Activated T-helper 2 cell treated with anti-CD3 and anti-CD28 coated beads, Interferon-gamma antibody, Interleukin-2, Interleukin-4, amounts not matched to agents 10 μg/mL and 5 μg/mL and 100 μg/mL, durations not matched to agents 14 hours and 24 hours and 36 hours (primary cell): Measurements from ENCODE around the gene PTPRD. TPM values are rescaled to one million over a fixed set of nuclear protein-coding genes. Genes with fewer than 3 reads are reported as not detected.
"Not testable (repeated sequence)": the region's sequence is repeated elsewhere in the genome, so short reads cannot be mapped to it uniquely, and the experiment has no call there.

Experiments used
- DNase-seq: peaks from one replicate; pipeline ENCODE4 v3.0.0; 2021; ENCODE audit warnings: low spot score
- H3K27ac Mint-ChIP-seq: one replicate; pipeline ENCODE4 v1.8.0; 2021; ENCODE audit warnings: mixed read lengths
- H3K27me3 Mint-ChIP-seq: one replicate; pipeline ENCODE4 v1.8.0; 2021; ENCODE audit warnings: low read depth, mixed read lengths
- H3K36me3 Mint-ChIP-seq: one replicate; pipeline ENCODE4 v1.8.0; 2021; ENCODE audit warnings: low read depth, mixed read lengths
- H3K4me1 Mint-ChIP-seq: one replicate; pipeline ENCODE4 v1.8.0; 2021; ENCODE audit warnings: low read depth, mixed read lengths
- H3K4me3 Mint-ChIP-seq: one replicate; pipeline ENCODE4 v1.8.0; 2021; ENCODE audit warnings: low read depth, mild to moderate bottlenecking, moderate library complexity, mixed read lengths
- H3K9me3 Mint-ChIP-seq: one replicate; pipeline ENCODE4 v1.8.0; 2021; ENCODE audit warnings: mixed read lengths
- intact Hi-C: fragments of 100-400 bp; cut with micrococcal nuclease; formaldehyde crosslinking; loops from one replicate; pipeline ENCODE4 v1.15.1; 2023
- total RNA-seq: library from RNA; stranded (reverse); gene quantifications from 2 replicates; pipeline ENCODE4 v1.2.3, GENCODE V29; 2022

The PTPRD gene
- total RNA-seq, 1 donor from 2014 or later, result 1.5 TPM

- H3K9me3 Mint-ChIP-seq, H3K27me3 Mint-ChIP-seq, H3K27ac Mint-ChIP-seq, H3K36me3 Mint-ChIP-seq, H3K4me3 Mint-ChIP-seq, intact Hi-C loops, DNase-seq, H3K4me1 Mint-ChIP-seq: not testable (repeated sequence)
Measured at GRCh38 chr9:8920478-8921183, 1692.2 kb downstream of the PTPRD start.

GRCh38 chr9:8917956-8918739 is 1694.7 kb downstream of the PTPRD start:
- no peaks in the 10 kb centered on the region for H3K4me1 Mint-ChIP-seq
- no peak overlapping the region for H3K4me3 Mint-ChIP-seq
- no peaks in the 10 kb centered on the region for H3K9me3 Mint-ChIP-seq
- intact Hi-C loops, result no loop called here
- no peaks in the 10 kb centered on the region for H3K36me3 Mint-ChIP-seq
- H3K27me3 Mint-ChIP-seq, result no peaks in the 10 kb centered on the region
- DNase-seq, result no peak
- H3K27ac Mint-ChIP-seq, result no peak overlapping the region

- H3K4me1 Mint-ChIP-seq, result no peaks in the 10 kb centered on the region
- no peaks in the 10 kb centered on the region for H3K27me3 Mint-ChIP-seq
- H3K36me3 Mint-ChIP-seq, result no peaks in the 10 kb centered on the region
- DNase-seq, result no peak
- intact Hi-C loops, result no loop called here
- no peak overlapping the region for H3K27ac Mint-ChIP-seq
- H3K4me3 Mint-ChIP-seq, result no peak overlapping the region
- no peaks in the 10 kb centered on the region for H3K9me3 Mint-ChIP-seq
Measured at GRCh38 chr9:8916771-8917170, 1696.0 kb downstream of the PTPRD start.

- Mint-ChIP-seq H3K36me3 (no peaks in the 10 kb centered on the region), H3K27me3 (no peaks in the 10 kb centered on the region), H3K4me3 (no peak overlapping the region), H3K9me3 (no peaks in the 10 kb centered on the region), H3K4me1 (peaks cover 5% of the 10 kb centered on the region), H3K27ac (no peak overlapping the region)
- DNase-seq, result no peak
- intact Hi-C loops, result no loop called here
Measured at GRCh38 chr9:8907868-8908267, 1704.9 kb downstream of the PTPRD start.

GRCh38 chr9:8905731-8906130 is 1707.1 kb downstream of the PTPRD start:
- Mint-ChIP-seq H3K27ac (no peak overlapping the region), H3K9me3 (no peaks in the 10 kb centered on the region), H3K4me3 (no peak overlapping the region)

GRCh38 chr9:8904771-8905515 is 1707.9 kb downstream of the PTPRD start:
- Mint-ChIP-seq H3K36me3 (no peaks in the 10 kb centered on the region), H3K27me3 (no peaks in the 10 kb centered on the region), H3K27ac (no peak overlapping the region), H3K4me3 (no peak overlapping the region), H3K4me1 (peaks cover 5% of the 10 kb centered on the region), H3K9me3 (no peaks in the 10 kb centered on the region)
- intact Hi-C loops, result no loop called here
- no peak for DNase-seq

More at GRCh38 chr9:8905731-8906130, 1707.1 kb downstream of the PTPRD start:
- DNase-seq, result no peak
- intact Hi-C loops, result no loop called here
- H3K4me1 Mint-ChIP-seq, result peaks cover 5% of the 10 kb centered on the region
- H3K27me3 Mint-ChIP-seq, result no peaks in the 10 kb centered on the region
- no peaks in the 10 kb centered on the region for H3K36me3 Mint-ChIP-seq

GRCh38 chr9:8903077-8903476 is 1709.7 kb downstream of the PTPRD start:
- peaks cover 5% of the 10 kb centered on the region for H3K4me1 Mint-ChIP-seq
- H3K27ac Mint-ChIP-seq, result no peak overlapping the region
- no peaks in the 10 kb centered on the region for H3K9me3 Mint-ChIP-seq
- no peak for DNase-seq
- H3K27me3 Mint-ChIP-seq, result no peaks in the 10 kb centered on the region
- intact Hi-C loops, result no loop called here
- H3K36me3 Mint-ChIP-seq, result no peaks in the 10 kb centered on the region
- H3K4me3 Mint-ChIP-seq, result no peak overlapping the region

GRCh38 chr9:8901146-8901545 is 1711.7 kb downstream of the PTPRD start:
- DNase-seq, result no peak
- no peak overlapping the region for H3K27ac Mint-ChIP-seq
- H3K27me3 Mint-ChIP-seq, result no peaks in the 10 kb centered on the region
- intact Hi-C loops, result no loop called here
- no peaks in the 10 kb centered on the region for H3K36me3 Mint-ChIP-seq
- H3K9me3 Mint-ChIP-seq, result no peaks in the 10 kb centered on the region
- H3K4me3 Mint-ChIP-seq, result no peak overlapping the region
- no peaks in the 10 kb centered on the region for H3K4me1 Mint-ChIP-seq

- Mint-ChIP-seq H3K27ac (no peak overlapping the region), H3K9me3 (no peaks in the 10 kb centered on the region), H3K27me3 (peaks cover 1% of the 10 kb centered on the region), H3K36me3 (no peaks in the 10 kb centered on the region), H3K4me1 (no peaks in the 10 kb centered on the region), H3K4me3 (no peak overlapping the region)
- intact Hi-C loops, result loop anchor here (5.0 kb wide), 1 partner anchor 1327 kb away; no protein-coding TSS in a partner anchor
- DNase-seq, result no peak
Measured at GRCh38 chr9:8899511-8899910, 1713.3 kb downstream of the PTPRD start.

GRCh38 chr9:8895861-8896224 is 1717.0 kb downstream of the PTPRD start:
- DNase-seq, result no peak
- peaks cover 1% of the 10 kb centered on the region for H3K27me3 Mint-ChIP-seq
- H3K27ac Mint-ChIP-seq, result no peak overlapping the region
- no peaks in the 10 kb centered on the region for H3K9me3 Mint-ChIP-seq
- H3K4me1 Mint-ChIP-seq, result no peaks in the 10 kb centered on the region
- intact Hi-C loops, result loop anchor here (5.0 kb wide), 1 partner anchor 1324 kb away; no protein-coding TSS in a partner anchor
- H3K4me3 Mint-ChIP-seq, result no peak overlapping the region
- H3K36me3 Mint-ChIP-seq, result no peaks in the 10 kb centered on the region

GRCh38 chr9:8895106-8895860 is 1717.5 kb downstream of the PTPRD start:
- Mint-ChIP-seq H3K27ac (no peak overlapping the region), H3K36me3 (no peaks in the 10 kb centered on the region), H3K4me1 (no peaks in the 10 kb centered on the region), H3K4me3 (no peak overlapping the region), H3K9me3 (no peaks in the 10 kb centered on the region), H3K27me3 (peaks cover 1% of the 10 kb centered on the region)
- no peak for DNase-seq
- intact Hi-C loops, result loop anchor here (5.0 kb wide), 1 partner anchor 1323 kb away; no protein-coding TSS in a partner anchor

- H3K9me3 Mint-ChIP-seq, result no peaks in the 10 kb centered on the region
- no peaks in the 10 kb centered on the region for H3K27me3 Mint-ChIP-seq
- H3K27ac Mint-ChIP-seq, result no peak overlapping the region
- DNase-seq, result no peak
- H3K4me1 Mint-ChIP-seq, result no peaks in the 10 kb centered on the region
- intact Hi-C loops, result no loop called here
- H3K36me3 Mint-ChIP-seq, result no peaks in the 10 kb centered on the region
- H3K4me3 Mint-ChIP-seq, result no peak overlapping the region
Measured at GRCh38 chr9:8890695-8891094, 1722.1 kb downstream of the PTPRD start.
